Muscle of leg (tissue), 11 donors: ENCODE data around the gene CLIP2. TPM values are rescaled to one million over a fixed set of nuclear protein-coding genes. Genes with fewer than 3 reads are reported as not detected.
"Not testable (repeated sequence)": the region's sequence is repeated elsewhere in the genome, so short reads cannot be mapped to it uniquely, and the experiment has no call there.

Experiments
- DNase-seq: peaks from one replicate; pipeline ENCODE4 v3.0.0; 2013
- H3K27ac ChIP-seq: one replicate; pipeline ENCODE4 v1.5.1; 2013; ENCODE audit warnings: mild to moderate bottlenecking, low read length, control low read depth
- H3K27me3 ChIP-seq: one replicate; pipeline ENCODE4 v1.6.1; 2013; ENCODE audit warnings: low read length; ENCODE audit not compliant: control insufficient read depth, insufficient read depth
- H3K36me3 ChIP-seq: one replicate; pipeline ENCODE4 v1.6.1; 2013; ENCODE audit warnings: low read length; ENCODE audit not compliant: control insufficient read depth, insufficient read depth
- H3K4me1 ChIP-seq: one replicate; pipeline ENCODE4 v1.6.1; 2013; ENCODE audit warnings: low read length; ENCODE audit not compliant: control insufficient read depth, insufficient read depth
- H3K4me3 ChIP-seq: one replicate; pipeline ENCODE4 v1.5.1; 2013; ENCODE audit warnings: low read length, control low read depth
- H3K9me3 ChIP-seq: replicated peaks from 2 replicates; pipeline ENCODE4 v1.6.1; 2013; ENCODE audit warnings: low read depth, low read length; ENCODE audit not compliant: control insufficient read depth
- WGBS: methylation state at CpG from one replicate; pipeline ENCODE4 v1.1.5; 2013; ENCODE audit warnings: missing lambda C conversion rate; ENCODE audit not compliant: insufficient coverage; 5-methylcytosine and 5-hydroxymethylcytosine counted together
- polyA plus RNA-seq, 8 donors: library from polyadenylated mRNA; unstranded; fragments of 120-200 nt; gene quantifications; one replicate each; pipeline versions ENCODE4 v1.2.1 to v1.2.3, GENCODE V29; 2013; ENCODE audit warnings: inconsistent platforms in 1 of 8, low replicate concordance in 1 of 8; ENCODE audit not compliant: insufficient read length in 8 of 8, insufficient read depth in 1 of 8
- total RNA-seq: library from RNA; stranded (reverse); fragments of 120-200 nt; gene quantifications from one replicate; pipeline ENCODE4 v1.2.4, GENCODE V29; 2013

Gene CLIP2
- total and polyA plus RNA-seq, 9 donors = 11.0 to 30.3 (median 21.1) TPM

DNA sequence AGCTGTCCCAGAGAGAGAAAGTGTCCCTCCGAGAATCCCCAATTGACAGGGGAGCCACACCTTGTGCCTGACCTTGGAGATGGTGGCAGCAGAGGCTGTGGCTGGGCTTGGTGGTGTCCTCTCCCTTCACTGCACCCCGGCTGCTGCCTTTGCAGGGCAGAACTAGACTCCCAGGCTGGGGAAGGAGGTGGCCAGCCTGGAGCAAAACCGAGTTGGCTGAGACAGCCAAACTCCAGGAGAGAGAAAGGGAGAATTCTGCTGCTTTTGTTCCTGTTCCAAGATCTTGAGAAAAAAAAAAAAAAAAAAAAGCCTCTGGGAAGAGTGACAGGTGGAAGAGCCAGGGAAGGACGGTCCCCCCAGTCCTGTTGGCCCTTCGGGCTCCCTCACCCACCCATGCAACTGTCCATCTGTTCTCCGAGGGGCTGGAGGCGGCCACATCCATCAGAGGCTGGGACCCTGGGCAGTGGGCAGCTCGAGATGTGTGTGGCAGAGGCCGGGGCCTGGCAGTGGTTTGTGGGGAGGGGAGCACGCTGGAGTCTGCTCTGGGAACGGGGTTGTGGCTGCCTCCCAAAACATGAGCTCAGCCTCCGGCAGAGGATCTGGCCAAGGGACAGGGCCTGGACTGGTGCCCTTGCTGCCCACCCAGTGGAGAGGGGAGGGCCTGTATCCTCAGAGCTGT is 35.5 kb downstream of the CLIP2 start:
- H3K27ac ChIP-seq = peak overlapping the region; percentile 75
- peaks cover 16% of the 10 kb centered on the region for H3K4me1 ChIP-seq
- whole genome bisulfite sequencing = 44% methylated on average over 7 of the region's 12 CpGs
- H3K36me3 ChIP-seq = peaks cover 22% of the 10 kb centered on the region
- no peaks in the 10 kb centered on the region for H3K9me3 ChIP-seq
- H3K27me3 ChIP-seq = no peaks in the 10 kb centered on the region
- H3K4me3 ChIP-seq = no peak overlapping the region
- DNase-seq = peak; percentile 76

DNA sequence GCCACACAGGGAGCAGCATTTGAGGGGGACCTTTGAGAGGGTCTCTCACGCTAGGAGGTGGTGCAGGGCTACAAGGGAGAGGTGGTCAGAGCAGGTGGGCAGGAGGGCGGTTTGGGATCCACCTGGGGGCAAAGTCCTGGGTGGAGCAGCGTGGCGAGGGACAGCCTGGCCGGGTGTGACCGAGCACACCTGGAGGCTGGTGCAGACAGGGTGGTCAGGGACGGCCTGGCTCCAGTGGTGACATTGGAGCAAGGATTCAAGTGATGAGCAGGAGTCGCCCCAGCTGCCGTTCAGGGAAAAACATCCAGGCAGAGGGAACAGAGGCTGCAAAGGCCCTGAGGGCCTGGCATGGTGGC is 36.0 kb downstream of the CLIP2 start:
- no peak overlapping the region for H3K4me3 ChIP-seq
- no peaks in the 10 kb centered on the region for H3K27me3 ChIP-seq
- H3K36me3 ChIP-seq = peaks cover 21% of the 10 kb centered on the region
- DNase-seq = no peak
- 95% methylated on average over 7 of the region's 9 CpGs for WGBS
- no peak overlapping the region for H3K27ac ChIP-seq
- no peaks in the 10 kb centered on the region for H3K9me3 ChIP-seq
- H3K4me1 ChIP-seq = peaks cover 16% of the 10 kb centered on the region

DNA sequence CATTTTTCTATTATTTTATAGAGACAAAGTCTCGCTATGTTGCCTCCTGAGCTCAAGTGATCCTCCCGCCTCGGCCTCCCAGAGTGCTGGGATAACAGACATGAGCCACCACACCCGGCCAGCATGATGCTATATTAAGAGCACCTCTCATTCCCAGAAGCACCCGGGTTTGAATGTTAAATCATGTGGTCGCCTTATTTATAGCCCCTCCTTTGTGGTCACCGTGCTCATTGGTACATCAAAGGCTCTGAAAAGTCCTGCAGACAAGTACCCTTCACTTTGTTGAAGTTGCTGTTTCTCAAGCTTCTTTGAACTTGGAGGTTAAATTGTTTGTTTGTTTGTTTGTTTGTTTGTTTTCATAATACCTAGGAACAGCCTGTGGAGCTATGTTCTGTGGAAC is 40.0 kb downstream of the CLIP2 start:
- Histone ChIP-seq H3K27ac (no peak overlapping the region), H3K4me3 (no peak overlapping the region), H3K36me3 (peaks cover 11% of the 10 kb centered on the region), H3K9me3 (no peaks in the 10 kb centered on the region), H3K4me1 (peaks cover 20% of the 10 kb centered on the region), H3K27me3 (no peaks in the 10 kb centered on the region)
- DNase-seq = no peak
- WGBS = 83% methylated on average over 6 of the region's 7 CpGs

DNA sequence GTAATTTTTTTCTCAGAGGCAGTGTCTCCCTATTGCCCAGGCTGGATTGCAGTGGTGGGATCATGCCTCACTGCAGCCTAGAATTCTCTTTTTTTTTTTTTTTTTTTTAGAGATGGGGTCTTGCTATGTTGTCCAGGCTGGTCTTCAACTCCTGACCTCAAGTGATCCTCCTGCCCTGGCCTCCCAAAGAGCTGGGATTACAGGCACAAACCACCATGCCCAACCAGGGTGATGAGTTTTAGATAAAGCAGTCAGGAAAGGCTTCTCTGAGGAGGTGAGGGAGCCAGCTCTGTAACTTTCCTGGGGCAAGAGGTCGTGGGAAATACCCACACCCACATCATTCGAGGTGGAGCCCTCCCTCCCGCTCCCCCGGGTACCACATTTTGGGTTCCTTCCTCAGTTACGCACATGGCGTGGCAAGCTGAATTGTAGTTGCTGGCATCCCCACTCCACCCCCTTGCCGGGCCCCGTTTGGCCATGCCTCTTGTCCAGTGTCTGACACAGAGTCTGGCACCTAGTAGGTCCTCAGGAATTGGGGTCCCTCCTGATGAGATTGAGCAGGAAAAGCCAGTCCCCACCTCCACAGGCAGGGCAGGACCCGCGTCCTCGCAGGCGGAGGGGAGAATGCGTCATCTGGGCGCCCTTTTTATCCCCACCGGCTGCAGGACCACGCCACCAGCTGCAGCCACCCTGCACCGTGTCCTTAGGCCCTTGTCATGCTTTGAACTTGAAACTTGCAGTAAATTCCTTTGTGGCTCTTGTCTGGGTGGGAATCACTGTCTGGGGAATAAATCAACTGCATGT is 43.4 kb downstream of the CLIP2 start:
- Histone ChIP-seq H3K9me3 (no peaks in the 10 kb centered on the region), H3K27ac (no peak overlapping the region), H3K36me3 (peaks cover 5% of the 10 kb centered on the region), H3K4me1 (peaks cover 14% of the 10 kb centered on the region), H3K4me3 (no peak overlapping the region), H3K27me3 (no peaks in the 10 kb centered on the region)
- DNase-seq = no peak
- WGBS = 92% methylated on average over 16 of the region's 17 CpGs

DNA sequence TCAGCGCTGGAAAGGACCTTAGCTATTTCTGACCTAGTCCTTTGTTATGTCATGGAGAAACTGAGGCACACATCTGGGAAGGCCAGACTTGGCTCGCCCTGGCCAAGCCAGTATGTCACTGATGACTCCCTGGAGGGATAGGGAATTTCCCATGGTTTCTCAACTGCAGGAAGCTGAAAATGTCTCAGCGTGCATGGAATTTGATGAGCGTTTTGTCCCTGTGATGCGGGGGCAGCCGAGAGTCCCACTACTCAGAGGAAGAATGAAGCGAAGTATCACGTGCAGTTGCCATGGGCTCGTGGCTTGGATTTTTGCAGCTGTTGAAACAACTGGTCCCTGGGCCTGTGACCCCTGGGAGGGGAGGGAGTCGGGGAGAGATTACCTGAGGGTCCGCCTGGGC is 44.8 kb downstream of the CLIP2 start:
- peak; percentile 65 for DNase-seq
- 53% methylated on average over 9 of the region's 11 CpGs for WGBS
- Histone ChIP-seq H3K27me3 (no peaks in the 10 kb centered on the region), H3K36me3 (peaks cover 7% of the 10 kb centered on the region), H3K9me3 (no peaks in the 10 kb centered on the region), H3K27ac (peak overlapping the region; percentile 21), H3K4me3 (no peak overlapping the region), H3K4me1 (peaks cover 14% of the 10 kb centered on the region)

DNA sequence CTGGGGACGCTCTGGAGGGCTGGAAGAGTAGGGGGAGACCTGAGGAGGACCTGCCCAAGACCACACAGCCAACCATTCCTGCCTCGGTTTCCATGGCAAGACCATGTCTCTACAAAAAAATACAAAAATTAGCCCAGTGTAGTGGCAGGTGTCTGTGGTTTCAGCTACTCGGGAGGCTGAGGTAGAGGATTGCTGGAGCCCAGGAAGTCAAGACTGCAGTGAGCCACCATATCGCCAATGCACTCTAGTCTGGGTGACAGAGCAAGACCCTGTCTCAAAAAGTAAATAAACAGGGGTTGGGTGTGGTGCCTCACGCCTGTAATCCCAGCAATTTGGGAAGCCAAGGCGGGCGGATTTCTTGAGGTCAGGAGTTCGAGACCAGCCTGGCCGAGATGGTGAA is 48.7 kb downstream of the CLIP2 start:
- H3K4me3 ChIP-seq = no peak overlapping the region
- 85% methylated on average over 7 of the region's 9 CpGs for WGBS
- H3K27ac ChIP-seq = no peak overlapping the region
- H3K9me3 ChIP-seq = no peaks in the 10 kb centered on the region
- DNase-seq = no peak
- H3K36me3 ChIP-seq = peaks cover 23% of the 10 kb centered on the region
- no peaks in the 10 kb centered on the region for H3K27me3 ChIP-seq
- peaks cover 14% of the 10 kb centered on the region for H3K4me1 ChIP-seq

DNA sequence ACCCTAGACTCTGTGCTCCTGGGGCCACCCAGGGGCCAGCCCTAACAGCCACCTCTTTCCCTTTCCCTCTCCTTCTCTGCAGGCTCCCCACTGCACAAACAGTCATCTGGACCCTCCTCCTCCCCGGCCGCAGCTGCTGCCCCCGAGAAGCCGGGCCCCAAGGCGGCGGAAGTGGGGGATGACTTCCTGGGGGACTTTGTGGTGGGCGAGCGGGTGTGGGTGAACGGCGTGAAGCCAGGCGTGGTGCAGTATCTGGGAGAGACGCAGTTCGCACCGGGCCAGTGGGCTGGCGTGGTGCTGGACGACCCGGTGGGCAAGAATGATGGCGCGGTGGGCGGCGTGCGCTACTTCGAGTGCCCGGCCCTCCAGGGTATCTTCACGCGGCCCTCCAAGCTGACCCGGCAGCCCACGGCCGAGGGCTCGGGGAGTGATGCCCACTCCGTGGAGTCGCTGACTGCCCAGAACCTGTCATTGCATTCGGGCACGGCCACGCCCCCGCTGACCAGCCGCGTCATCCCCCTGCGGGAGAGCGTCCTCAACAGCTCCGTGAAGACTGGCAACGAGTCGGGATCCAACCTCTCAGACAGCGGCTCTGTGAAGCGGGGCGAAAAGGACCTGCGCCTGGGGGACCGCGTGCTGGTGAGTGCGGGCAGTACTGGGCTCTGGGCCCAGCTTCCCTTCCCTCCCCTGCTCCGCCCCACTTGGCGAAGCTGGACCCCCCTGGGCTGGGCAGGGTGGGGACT is 49.3 kb downstream of the CLIP2 start:
- 92% methylated on average over 50 of the region's 52 CpGs for WGBS

DNA sequence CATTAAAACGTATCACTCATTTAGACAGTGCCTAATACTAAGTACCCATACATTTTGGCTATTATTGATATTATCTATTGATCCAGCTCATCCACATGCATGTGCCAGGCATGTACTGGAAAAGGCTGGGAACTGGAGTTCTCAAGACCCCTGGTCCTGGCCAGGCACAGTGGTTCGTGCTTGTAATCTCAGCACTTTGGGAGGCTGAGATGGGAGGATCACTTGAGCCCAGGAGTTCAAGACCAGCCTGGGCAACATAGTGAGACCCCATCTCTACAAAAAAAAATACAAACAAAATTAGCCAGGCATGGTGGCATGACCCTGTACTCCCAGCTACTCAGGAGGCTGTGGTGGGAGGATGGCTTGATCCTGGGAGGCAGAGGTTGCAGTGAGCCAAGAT is 50.4 kb downstream of the CLIP2 start:
- H3K4me1 ChIP-seq, H3K27ac ChIP-seq, DNase-seq, H3K9me3 ChIP-seq, H3K27me3 ChIP-seq, H3K4me3 ChIP-seq: not testable (repeated sequence)
- WGBS = no CpG with 5 or more reads among the region's 2 CpGs
- H3K36me3 ChIP-seq = peaks cover 28% of the 10 kb centered on the region

More for the DNA sequence above, 49.3 kb downstream of the CLIP2 start:
- DNase-seq = no peak
- Histone ChIP-seq H3K9me3 (no peaks in the 10 kb centered on the region), H3K36me3 (peaks cover 28% of the 10 kb centered on the region), H3K4me3 (no peak overlapping the region), H3K4me1 (peaks cover 14% of the 10 kb centered on the region), H3K27ac (no peak overlapping the region), H3K27me3 (no peaks in the 10 kb centered on the region)

DNA sequence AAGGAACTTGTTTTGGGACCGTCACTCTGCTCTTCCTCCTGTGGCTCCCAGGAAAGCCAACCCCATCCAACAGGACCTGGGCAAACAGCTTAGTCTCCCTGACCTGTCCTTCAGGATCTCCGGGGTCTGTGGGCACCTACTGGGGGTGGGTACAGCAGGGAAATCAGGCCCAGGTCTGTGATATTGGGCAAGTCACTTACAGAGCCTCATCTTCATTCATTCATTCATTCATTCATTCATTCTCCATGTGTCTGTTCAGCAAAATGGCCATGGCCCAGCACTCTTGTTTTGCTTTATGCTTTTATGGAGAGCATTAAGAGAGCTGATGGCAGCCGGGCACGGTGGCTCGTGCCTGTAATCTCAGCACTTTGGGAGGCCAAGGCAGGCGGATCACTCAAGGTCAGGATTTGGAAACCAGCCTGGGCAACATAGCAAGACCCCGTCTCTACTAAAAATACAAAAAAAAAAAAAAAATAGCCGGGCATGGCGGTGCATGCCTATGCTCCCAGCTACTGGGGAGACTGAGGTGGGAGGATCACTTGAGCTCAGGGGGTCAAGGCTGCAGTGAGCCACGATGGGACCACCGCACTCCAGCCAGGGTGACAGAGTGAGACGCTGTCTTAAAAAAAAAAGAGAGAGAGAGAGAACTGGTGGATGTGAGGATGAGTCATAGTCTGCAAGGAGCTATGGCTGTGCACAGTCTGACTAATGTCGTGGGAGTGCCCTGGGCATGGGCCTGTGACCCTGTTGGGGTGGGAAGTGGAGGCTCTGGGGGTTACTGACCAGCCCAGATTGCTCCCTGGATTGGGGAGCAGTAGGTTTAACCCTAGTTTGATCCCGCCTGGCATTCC is 54.3 kb downstream of the CLIP2 start:
- Histone ChIP-seq H3K36me3 (peaks cover 33% of the 10 kb centered on the region), H3K4me3 (no peak overlapping the region)
- DNase-seq = no peak

More for the DNA sequence above, 54.3 kb downstream of the CLIP2 start:
- WGBS = 78% methylated on average over 9 of the region's 14 CpGs
- Histone ChIP-seq H3K27me3 (no peaks in the 10 kb centered on the region), H3K9me3 (no peaks in the 10 kb centered on the region), H3K4me1 (peaks cover 3% of the 10 kb centered on the region), H3K27ac (no peak overlapping the region)
